ENCODE measurements around the gene MTOR. TPM values are rescaled to one million over a fixed set of nuclear protein-coding genes. Genes with fewer than 3 reads are reported as not detected.

The MTOR gene
- total and polyA plus RNA-seq, 2 of the 8 experiments (the other 6 are each of a cell fraction or from before 2014, with no cell fraction given), result 44.2 to 76.8 TPM

- TF ChIP-seq CHD7 (IDR thresholded peaks at IDR 0.05; ENCODE audit: insufficient replicate concordance, low read length) (no peak), CBX8 (IDR thresholded peaks at IDR 0.05; ENCODE audit: borderline replicate concordance, low read depth, low read length) (no peak), RBBP5 (IDR thresholded peaks at IDR 0.05; ENCODE audit: borderline replicate concordance, low read depth, low read length) (no peak), E2F6 (IDR thresholded peaks at IDR 0.05) (no peak), SRF (IDR thresholded peaks at IDR 0.05; ENCODE audit: low read depth, low read length) (no peak), ASH2L (IDR thresholded peaks at IDR 0.05; ENCODE audit: low read length) (no peak), KDM4A (IDR thresholded peaks at IDR 0.05; ENCODE audit: low read depth, low read length, severe bottlenecking) (no peak), NRF1 (IDR thresholded peaks at IDR 0.05; ENCODE audit: low read depth, low read length) (no peak), ATF2 (IDR thresholded peaks at IDR 0.05; ENCODE audit: low read length) (no peak)
Measured at GRCh38 chr1:11256299-11256698, 6.1 kb downstream of the MTOR start (continued).

Data from H1 (cell line).